Ovary (tissue), 9 donors: Measurements from ENCODE around the gene MRPL17. TPM values are rescaled to one million over a fixed set of nuclear protein-coding genes. Genes with fewer than 3 reads are reported as not detected.
"Not testable (repeated sequence)": the region's sequence is repeated elsewhere in the genome, so short reads cannot be mapped to it uniquely, and the experiment has no call there.

ENCODE experiments used
- DNase-seq, 5 donors: peaks; one replicate each; pipeline ENCODE4 v3.0.0-alpha.2; 2019 to 2020
- H3K27ac ChIP-seq, 2 donors: fragments of 200-600 bp; one replicate each; pipeline versions ENCODE4 v1.5.1 to v1.8.0; 2019 to 2022
- H3K27me3 ChIP-seq: fragments of 200-600 bp; one replicate; pipeline ENCODE4 v1.8.0; 2022
- H3K36me3 ChIP-seq: fragments of 200-600 bp; sonication (generic); one replicate; pipeline ENCODE4 v1.5.1; 2019
- H3K4me1 ChIP-seq: one replicate; pipeline ENCODE4 v1.8.1; 2013; ENCODE audit warnings: mild to moderate bottlenecking, moderate library complexity; ENCODE audit not compliant: insufficient read depth
- H3K4me3 ChIP-seq: fragments of 200-600 bp; sonication (generic); one replicate; pipeline ENCODE4 v1.5.1; 2017
- H3K9me3 ChIP-seq, 2 donors: fragments of 200-600 bp in 1 of 2; sonication (generic) in 1 of 2; one replicate each; pipeline versions ENCODE4 v1.5.1 to v1.8.1; 2013 to 2019; ENCODE audit warnings: mild to moderate bottlenecking in 1 of 2, moderate library complexity in 1 of 2
- EP300 ChIP-seq: sonication (generic); formaldehyde crosslinking; IDR thresholded peaks from one replicate; pipeline ENCODE4 v1.6.1; 2017; ENCODE audit warnings: antibody characterized with exemption
- POLR2A ChIP-seq: fragments of 450-650 bp; IDR thresholded peaks from one replicate; pipeline ENCODE4 v1.6.1; 2017; ENCODE audit warnings: antibody characterized with exemption, mild to moderate bottlenecking, moderate library complexity
- WGBS, 3 donors: extraction: QIAGEN DNeasy Blood & Tissue Kit in 1 of 3; methylation state at CpG; one replicate each; pipeline versions ENCODE4 v1.1.5 to v1.1.7; 2013 to 2017; 5-methylcytosine and 5-hydroxymethylcytosine counted together
- intact Hi-C, 4 donors: fragments of 100-400 bp; cut with DNase I; formaldehyde crosslinking; loops; one replicate each; pipeline versions ENCODE4 v1.11.0 to v1.15.1; 2022 to 2023
- polyA plus RNA-seq, 2 donors: library from polyadenylated mRNA; stranded (reverse); fragments of 200-250 nt in 1 of 2; fragments of 350-450 nt in 1 of 2; fragmentation: Illumina TruSeq in 1 of 2; extraction: RNeasy Lipid Tissue Mini Kit (QIAGEN cat#74804) in 1 of 2; gene quantifications; one replicate each; pipeline ENCODE4 v1.2.3, GENCODE V29; 2013 to 2014
- total RNA-seq, 7 donors: library from RNA; depleted of rRNA in 2 of 7; stranded (reverse); fragments of >200 nt in 2 of 7; fragmentation: NEBNext Ultra II Directional in 3 of 7; extraction: Animal tissue kit (Norgen Biotek cat#: 25700) in 3 of 7; gene quantifications; one replicate each; pipeline versions ENCODE4 v1.1.0 to v1.2.4, GENCODE V29; 2016 to 2023
- TF ChIP-seq, protein P1 (sequence below), 3 donors: fragments of 450-650 bp in 2 of 3; fragments of 200-600 bp in 1 of 3; IDR thresholded peaks; one replicate each; pipeline versions ENCODE4 v1.5.1 to v1.8.0; 2016 to 2022; ENCODE audit warnings: antibody characterized with exemption in 3 of 3, mild to moderate bottlenecking in 1 of 3
- donor health status: DM: no; HTN: no; CAD: no; lungs with moderate emphysema.
- donor health status: DM: no; HTN: no; CAD: no.
- donor health status: Bipolar disorder and iron deficiency.
- donor health status: DM: yes; HTN: yes; CAD: no.
- donor health status: DM: no; HTN: no; CAD: no.
- donor health status: DM: yes; HTN: yes; CAD: no.

Gene MRPL17
- total and polyA plus RNA-seq, 9 donors, result 23.0 to 37.9 (median 30.1) TPM

DNA sequence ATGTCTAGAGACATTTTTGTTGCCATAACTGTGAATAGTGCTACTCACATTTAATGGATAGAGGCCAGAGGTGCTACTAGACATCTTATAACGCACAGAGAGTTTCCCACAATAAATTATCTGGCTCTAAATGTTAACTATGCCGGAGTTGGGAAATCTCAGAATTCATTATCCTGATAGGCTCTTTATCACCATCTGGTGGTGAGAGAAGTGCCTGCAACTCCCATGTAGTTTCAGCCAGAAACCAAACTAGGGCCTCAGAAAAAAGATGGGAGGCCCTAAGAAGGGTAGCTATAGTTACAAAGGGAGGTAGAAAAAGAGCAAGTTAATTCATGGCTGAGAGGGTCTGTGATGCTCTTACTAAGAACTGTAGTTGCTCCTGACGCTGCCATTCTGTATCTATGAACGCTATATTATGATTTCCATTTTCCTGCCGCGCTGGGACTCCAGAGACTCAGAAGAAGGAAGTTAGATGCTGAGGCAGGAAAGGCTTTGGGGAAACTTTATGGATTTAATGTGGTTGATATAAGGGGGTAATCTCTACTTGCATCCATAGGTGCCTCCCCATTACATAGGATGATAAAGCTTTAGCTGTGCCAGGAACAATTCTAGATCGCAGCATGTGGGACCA, 22.9 kb upstream of the MRPL17 start:
- TF ChIP-seq, protein P1, sequence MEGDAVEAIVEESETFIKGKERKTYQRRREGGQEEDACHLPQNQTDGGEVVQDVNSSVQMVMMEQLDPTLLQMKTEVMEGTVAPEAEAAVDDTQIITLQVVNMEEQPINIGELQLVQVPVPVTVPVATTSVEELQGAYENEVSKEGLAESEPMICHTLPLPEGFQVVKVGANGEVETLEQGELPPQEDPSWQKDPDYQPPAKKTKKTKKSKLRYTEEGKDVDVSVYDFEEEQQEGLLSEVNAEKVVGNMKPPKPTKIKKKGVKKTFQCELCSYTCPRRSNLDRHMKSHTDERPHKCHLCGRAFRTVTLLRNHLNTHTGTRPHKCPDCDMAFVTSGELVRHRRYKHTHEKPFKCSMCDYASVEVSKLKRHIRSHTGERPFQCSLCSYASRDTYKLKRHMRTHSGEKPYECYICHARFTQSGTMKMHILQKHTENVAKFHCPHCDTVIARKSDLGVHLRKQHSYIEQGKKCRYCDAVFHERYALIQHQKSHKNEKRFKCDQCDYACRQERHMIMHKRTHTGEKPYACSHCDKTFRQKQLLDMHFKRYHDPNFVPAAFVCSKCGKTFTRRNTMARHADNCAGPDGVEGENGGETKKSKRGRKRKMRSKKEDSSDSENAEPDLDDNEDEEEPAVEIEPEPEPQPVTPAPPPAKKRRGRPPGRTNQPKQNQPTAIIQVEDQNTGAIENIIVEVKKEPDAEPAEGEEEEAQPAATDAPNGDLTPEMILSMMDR (IDR thresholded peaks at IDR 0.05), result peak; percentile 69 to 77 (median 75)
- no peak for TF ChIP-seq POLR2A
- Histone ChIP-seq H3K4me1 (no peaks in the 10 kb centered on the region), H3K27me3 (no peaks in the 10 kb centered on the region), H3K27ac (no peak overlapping the region), H3K9me3 (no peaks in the 10 kb centered on the region), H3K4me3 (no peak overlapping the region), H3K36me3 (no peaks in the 10 kb centered on the region)
- DNase-seq, result peak in 3 of 5 donors; percentile 25 to 67 (median 45)
- whole genome bisulfite sequencing, 3 donors, result 46 to 52% (median 50%) methylated on average over 7 of the region's 7 CpGs
- intact Hi-C loops, result loop anchor here in 3 of 4 donors (5.0 to 10.0 kb wide), 3 partner anchors 171 to 321 kb away; no protein-coding TSS in a partner anchor

DNA sequence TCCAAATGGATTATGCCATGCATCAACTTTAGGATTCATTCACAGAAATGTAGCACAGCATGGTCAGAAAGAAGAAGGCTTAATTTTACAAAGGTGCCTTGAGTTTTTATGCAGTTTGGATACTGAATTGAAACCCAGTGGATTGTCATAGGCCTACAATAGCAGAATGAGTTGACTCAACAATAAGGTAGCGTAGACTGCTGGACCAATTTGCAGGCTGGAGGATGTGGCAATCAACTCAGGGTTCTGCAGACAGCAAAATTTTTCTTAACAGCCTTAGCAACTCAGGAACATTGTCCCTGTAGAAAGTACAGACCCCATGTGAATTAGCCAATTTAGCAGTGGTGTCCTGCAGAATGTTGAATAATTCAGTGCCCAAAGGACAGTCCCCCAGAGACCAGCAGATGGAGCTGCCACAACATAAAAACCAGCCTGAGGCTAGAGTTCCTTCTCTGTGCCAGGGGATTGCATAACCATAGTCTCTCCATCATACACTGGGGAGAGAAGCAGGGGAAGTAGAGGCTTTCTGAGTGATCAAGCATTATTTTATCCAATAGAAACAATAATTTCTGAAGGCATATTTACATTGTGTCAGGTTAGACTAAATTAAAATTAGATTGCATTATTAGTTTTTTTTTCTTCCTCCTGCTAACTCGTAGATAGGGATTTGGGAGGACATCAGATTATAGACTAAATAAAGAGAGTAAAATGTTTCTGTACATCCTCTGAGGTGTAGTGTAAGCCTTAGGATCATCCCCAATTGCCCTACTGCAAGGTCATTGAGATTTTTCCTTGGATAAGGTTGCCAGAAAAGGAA, 20.3 kb upstream of the MRPL17 start:
- no peak overlapping the region for H3K4me3 ChIP-seq
- intact Hi-C loops, result loop anchor here in 2 of 4 donors (10.0 kb wide), 2 partner anchors 169 to 319 kb away; no protein-coding TSS in a partner anchor
- TF ChIP-seq EP300 (no peak), POLR2A (no peak)
- TF ChIP-seq, protein P1 (IDR thresholded peaks at IDR 0.05), result no peak
- DNase-seq, result no peak
- H3K4me1 ChIP-seq, result no peaks in the 10 kb centered on the region
- H3K27me3 ChIP-seq, result no peaks in the 10 kb centered on the region
- 75 to 79% (median 78%) methylated on average over 2 of the region's 2 CpGs for WGBS, 3 donors
- no peaks in the 10 kb centered on the region for H3K36me3 ChIP-seq
- no peak overlapping the region for H3K27ac ChIP-seq
- H3K9me3 ChIP-seq, result no peaks in the 10 kb centered on the region

DNA sequence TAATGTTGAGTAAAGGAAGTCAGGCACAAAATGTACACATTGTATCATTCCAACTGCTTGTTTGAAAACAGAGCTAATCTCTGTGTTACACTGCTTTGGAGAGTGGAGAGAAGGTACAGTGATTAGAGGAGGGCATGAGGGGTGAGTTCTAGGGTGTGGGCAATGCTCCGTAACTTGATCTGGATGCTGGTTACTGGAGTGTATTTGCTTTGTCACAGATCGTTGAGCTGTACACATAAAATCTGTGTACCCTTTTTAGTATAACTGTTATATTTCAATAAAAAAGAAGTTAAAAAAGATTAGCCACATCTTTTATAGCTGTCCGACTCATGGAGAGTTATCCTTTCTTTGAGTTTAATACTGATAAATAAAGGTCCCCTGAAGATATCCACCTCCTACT, 18.8 kb upstream of the MRPL17 start:
- H3K4me1 ChIP-seq, H3K4me3 ChIP-seq, H3K27me3 ChIP-seq, H3K36me3 ChIP-seq, H3K9me3 ChIP-seq, DNase-seq, H3K27ac ChIP-seq: not testable (repeated sequence)
- intact Hi-C loops, result loop anchor here in 2 of 4 donors (10.0 kb wide), 2 partner anchors 167 to 317 kb away; no protein-coding TSS in a partner anchor
- 42 to 64% (median 49%) methylated on average over 3 of the region's 3 CpGs for WGBS, 3 donors

DNA sequence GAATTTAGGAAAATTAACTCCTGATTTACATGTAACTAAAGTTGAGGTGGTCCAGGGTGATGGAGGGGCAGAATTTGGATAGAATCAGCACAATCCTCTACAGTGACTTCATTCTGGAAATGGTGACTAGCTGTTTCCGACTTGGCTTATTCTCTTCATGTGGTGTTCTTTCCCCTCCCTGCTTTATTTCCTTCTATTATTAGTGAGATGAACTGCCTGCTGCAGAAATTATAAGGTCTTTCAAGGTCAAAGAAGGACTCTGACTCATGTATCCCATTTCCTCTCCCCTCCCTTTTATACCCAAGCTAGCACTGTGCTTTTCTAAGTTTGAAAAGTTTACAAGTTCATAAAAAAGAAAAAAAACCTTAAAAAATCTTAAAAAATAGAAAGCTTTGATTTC, 12.2 kb upstream of the MRPL17 start:
- H3K36me3 ChIP-seq, result no peaks in the 10 kb centered on the region
- intact Hi-C loops, result no loop called here
- TF ChIP-seq POLR2A, result no peak
- no peak for TF ChIP-seq EP300
- TF ChIP-seq, protein P1 (IDR thresholded peaks at IDR 0.05), result no peak
- H3K4me3 ChIP-seq, result no peak overlapping the region
- H3K9me3 ChIP-seq, result no peaks in the 10 kb centered on the region
- H3K4me1 ChIP-seq, result no peaks in the 10 kb centered on the region
- H3K27ac ChIP-seq, result no peak overlapping the region
- no peaks in the 10 kb centered on the region for H3K27me3 ChIP-seq
- 4 to 8% (median 5%) methylated on average over 1 of the region's 1 CpG for WGBS, 3 donors
- no peak for DNase-seq

GRCh38 chr11:6694229-6694535, 11.0 kb upstream of the MRPL17 start:
- TF ChIP-seq, protein P1 (IDR thresholded peaks at IDR 0.05), result no peak
- TF ChIP-seq POLR2A (no peak), EP300 (no peak)
- 3 to 20% (median 6%) methylated on average over 1 of the region's 1 CpG for WGBS, 3 donors
- Histone ChIP-seq H3K4me1 (no peaks in the 10 kb centered on the region), H3K4me3 (no peak overlapping the region), H3K27ac (no peak overlapping the region), H3K9me3 (no peaks in the 10 kb centered on the region), H3K27me3 (no peaks in the 10 kb centered on the region), H3K36me3 (no peaks in the 10 kb centered on the region)
- intact Hi-C loops, result no loop called here
- no peak for DNase-seq
